OCI-M2 (cell line): Measurements from ENCODE around the gene SORCS2.

ENCODE experiments used
- DNase-seq: peaks from one replicate; lab custom pipeline; 2025; ENCODE audit not compliant: unreplicated experiment; lab: John Stamatoyannopoulos, UW

Gene SORCS2

GRCh38 chr4:7241597-7242125, 49.3 kb downstream of the SORCS2 start:
- no peak for DNase-seq

- DNase-seq = no peak
Measured at GRCh38 chr4:7242766-7243165, 50.4 kb downstream of the SORCS2 start.

GRCh38 chr4:7243609-7244330, 51.4 kb downstream of the SORCS2 start:
- DNase-seq = no peak

DNA sequence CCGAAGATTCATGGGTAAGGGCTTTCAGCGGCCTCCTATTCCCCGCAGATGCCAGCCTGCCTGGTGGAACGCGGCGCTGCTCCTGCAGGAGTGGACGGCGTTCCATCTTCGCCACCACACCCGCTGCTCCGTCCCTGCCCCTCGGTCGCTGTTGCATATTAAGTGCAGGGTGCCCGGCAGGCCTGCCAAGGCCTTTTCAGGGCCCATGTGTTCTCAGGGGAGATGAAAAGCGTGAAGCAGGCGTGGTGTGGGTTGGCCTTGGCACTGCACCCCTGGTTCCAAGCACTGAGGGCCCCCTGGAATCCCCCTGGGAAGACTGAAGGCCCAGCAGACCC, 52.0 kb downstream of the SORCS2 start:
- no peak for DNase-seq

DNA sequence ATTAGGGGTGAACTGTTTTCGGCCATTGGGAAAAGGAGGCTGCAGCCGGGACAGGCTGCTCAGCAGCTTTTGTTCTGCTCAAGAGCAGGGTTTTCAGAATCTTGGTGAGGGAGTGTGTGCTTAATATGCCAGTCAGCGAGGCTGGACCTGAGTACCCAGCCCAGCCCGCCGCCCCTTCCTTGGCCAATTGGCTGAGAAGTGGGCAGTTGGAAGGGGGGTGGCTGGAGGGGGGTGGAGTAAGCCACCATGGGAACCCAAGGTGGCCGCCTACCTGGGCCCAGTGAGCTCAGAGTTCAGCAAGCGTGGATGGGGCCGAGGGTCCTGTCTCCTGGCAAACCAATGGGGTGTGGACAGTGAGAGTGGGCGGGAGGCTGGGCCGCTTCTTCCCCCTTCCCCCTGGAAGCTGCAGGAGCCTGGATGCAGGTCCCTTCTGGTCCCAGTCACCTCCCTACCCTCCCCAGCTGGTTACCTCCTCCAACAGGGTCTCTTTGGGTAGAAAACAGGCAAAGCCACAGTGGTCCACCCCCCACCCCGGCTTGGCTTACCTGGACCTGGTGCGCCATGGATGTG, 52.5 kb downstream of the SORCS2 start:
- DNase-seq = no peak

GRCh38 chr4:7247521-7247920, 55.2 kb downstream of the SORCS2 start:
- DNase-seq = no peak

DNA sequence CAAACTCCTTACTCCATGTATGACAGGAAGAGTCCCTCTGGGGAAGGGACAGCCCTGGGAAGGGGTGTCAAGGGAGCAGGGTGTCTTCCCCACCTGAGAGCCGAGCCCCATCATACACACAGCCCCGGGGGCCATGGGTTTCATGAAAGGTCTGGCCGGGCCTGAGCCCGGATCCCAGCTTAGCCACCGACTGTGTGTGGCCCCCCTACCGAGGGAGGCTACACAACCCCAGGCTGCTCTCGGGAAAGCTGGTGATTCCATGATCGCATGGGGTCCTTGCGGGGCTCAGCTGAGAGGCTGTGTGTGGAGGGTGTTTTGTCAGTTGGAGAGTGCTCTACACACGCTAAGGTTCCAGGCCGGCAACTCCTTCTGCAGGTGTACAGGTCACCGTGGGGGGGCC, 55.6 kb downstream of the SORCS2 start:
- DNase-seq = no peak

DNA sequence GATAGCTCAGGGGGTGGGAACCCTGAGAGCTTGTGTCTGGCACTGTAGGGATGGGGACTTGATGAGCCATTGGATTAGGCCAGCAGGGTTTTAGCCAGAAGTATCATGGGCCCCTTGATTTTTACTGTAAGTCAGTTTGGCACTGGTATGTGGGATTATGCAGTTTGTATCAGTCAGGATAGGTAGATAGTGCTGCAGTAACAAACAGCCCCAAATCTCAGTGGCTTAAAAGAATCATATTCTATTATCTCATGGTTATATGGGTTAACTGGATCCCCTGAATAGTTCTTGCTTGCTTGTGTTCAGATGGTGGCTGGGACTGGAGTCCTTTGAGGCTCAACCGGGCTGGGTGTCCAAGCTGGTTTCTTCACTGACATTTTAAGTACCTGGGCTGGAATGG, 56.5 kb downstream of the SORCS2 start:
- DNase-seq = no peak

GRCh38 chr4:7251321-7251720, 59.0 kb downstream of the SORCS2 start:
- DNase-seq = no peak

- DNase-seq = no peak
Measured at GRCh38 chr4:7252051-7252450, 59.7 kb downstream of the SORCS2 start.

DNA sequence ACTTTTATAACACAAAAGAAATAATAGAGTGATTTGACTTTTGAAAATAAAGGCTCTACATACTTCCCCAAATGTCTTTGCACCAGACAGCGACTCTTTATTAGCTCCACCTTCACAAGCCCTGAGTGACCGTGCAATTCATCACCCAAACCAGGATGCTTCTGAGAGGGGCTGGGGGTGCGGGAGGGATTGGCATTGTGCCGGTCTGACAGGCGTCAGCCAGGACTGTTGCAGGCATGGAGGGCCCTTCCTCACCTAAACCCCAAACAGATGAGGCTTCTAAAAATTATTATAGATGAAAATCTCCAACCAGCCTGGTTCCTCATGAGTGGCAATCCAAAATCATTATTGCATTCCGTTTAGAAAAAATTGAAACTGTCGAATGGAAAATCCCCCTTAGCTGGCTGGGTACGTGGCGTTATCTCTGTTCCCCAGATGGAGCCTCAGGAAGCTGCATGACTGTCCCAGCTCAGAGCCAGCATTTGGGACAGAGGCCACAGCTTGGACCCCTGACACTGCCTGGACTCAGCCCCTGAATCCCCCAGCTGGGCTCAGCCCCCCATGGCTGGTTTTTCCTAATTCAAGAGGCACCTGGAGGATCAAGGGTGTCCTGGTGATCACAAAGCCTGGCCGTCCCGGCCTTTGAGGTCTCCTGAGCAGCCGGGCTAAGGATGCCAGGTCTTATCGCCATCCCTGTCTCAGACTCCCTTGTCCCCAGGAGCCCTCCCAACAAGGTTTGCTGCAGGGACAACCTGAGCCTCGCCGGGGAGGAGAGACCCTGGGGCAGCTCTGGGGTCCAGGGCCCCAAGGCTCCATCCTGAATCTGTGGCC, 60.4 kb downstream of the SORCS2 start:
- no peak for DNase-seq

GRCh38 chr4:7253341-7253700, 61.0 kb downstream of the SORCS2 start:
- DNase-seq = no peak

- no peak for DNase-seq
Measured at GRCh38 chr4:7253837-7254236, 61.5 kb downstream of the SORCS2 start.

DNA sequence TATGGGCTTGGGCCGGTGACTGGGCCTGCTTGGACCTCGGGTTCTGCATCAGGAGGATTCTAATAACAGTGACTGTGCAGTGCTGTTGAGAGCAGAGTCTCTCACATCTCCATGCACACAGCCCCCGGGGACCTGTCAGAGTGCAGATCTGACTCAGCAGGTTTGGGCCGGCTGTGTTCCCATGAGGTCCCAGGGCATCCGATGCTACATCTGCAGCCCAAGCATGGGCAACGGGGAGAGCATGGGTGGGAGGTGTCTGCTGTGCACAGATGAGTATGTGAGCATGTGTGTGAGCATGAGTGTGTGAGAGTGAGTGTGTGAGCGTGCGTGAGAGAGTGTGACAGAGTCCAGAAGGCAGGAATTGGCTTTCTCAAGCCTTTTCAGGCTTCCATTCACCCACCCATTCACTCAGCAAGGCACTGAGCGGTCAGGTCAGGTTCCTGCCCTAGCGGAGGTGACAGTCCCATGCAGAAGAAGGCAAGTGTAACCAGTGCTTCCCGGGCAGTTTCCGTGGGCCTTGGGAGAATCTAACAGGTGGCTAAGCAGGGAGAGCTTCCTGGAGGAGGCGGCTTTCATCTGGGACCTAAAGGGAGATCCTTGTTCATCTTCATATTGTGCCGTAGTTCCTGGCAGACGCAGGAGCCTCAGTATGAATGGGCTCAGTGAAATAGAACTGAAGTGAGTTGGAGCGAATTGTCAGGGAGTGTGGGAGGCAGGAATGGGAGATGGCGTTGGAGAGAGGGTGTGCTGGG, 62.6 kb downstream of the SORCS2 start:
- DNase-seq = no peak

GRCh38 chr4:7255488-7255881, 63.1 kb downstream of the SORCS2 start:
- DNase-seq = no peak

DNA sequence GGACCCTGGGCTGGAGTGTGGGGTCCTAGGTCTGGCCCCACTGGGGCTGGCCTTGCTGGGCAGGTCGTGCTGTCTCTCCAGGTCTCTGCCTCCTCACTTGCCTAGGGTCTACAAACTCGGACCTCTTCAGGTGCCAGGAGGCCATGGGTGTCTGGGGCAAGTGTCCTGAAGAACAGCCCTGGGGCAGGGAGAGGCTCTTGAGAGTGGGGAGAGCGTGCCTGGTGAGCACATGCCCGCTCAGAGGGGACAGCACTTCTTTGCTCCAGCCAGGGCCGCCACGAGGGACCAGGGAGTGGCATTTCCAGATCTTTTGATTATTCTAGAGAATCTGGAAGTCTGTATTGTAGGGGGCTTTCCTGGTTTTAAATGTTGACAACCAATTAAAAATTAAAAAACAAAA, 63.7 kb downstream of the SORCS2 start:
- no peak for DNase-seq

DNA sequence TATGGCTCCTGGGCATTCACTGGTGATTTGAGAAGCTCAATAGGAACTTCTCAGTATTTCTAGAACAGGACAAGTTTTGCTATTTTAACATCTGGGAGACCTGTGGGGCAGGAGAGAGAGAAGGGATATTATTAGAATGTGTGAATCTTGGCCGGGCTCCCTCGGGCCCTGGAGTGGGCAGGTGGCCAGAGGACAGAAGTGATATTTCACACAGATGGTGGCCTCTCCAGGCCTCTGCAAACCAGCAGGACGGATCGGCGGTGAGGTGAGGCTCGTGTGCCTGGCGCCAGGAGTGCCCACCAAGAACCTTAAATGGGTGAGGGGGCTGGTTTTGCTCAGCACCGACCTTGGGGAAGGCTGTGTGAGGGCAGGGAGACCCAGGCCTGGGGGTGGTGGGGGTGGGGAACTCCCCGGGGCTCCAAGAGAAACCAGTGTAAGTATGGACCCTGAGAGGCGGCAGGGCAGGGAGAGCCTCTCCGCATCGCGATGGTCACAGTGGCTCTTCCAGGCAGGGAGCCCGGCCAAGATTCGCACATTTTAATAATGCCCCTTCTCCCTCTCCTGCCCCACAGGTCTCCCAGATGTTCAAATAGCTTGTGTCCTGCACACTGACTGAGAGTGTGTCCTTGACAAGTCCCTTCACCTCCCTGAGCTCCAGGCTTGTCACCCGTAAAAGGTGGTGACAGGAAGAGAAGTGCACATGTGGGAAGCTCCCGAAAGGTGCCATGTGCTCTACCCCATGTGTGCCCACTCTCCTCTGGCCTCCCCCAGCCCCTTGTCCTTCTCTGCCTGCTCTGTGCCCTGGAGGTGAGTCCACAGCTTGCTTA, 64.9 kb downstream of the SORCS2 start:
- no peak for DNase-seq

DNA sequence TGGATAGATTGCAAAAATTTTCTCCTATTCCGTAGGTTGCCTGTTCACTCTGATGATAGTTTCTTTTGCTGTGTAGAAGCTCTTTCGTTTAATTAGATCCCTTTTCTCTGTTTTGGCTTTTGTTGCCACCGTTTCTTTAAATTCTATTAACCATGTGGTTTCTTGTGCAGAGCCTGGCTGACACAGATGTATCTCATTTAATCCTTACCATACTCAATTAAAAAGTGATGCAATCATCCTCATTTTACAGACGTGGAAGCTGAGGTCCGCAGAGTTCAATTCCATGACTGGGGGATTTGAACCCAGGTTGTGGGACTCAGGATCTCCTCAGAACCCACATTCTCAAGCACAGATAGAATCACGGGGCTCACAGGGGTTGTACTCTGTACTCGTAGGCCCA, 66.7 kb downstream of the SORCS2 start:
- no peak for DNase-seq

GRCh38 chr4:7260569-7260968, 68.2 kb downstream of the SORCS2 start:
- DNase-seq = no peak

- DNase-seq = no peak
Measured at GRCh38 chr4:7261087-7261486, 68.7 kb downstream of the SORCS2 start.

DNA sequence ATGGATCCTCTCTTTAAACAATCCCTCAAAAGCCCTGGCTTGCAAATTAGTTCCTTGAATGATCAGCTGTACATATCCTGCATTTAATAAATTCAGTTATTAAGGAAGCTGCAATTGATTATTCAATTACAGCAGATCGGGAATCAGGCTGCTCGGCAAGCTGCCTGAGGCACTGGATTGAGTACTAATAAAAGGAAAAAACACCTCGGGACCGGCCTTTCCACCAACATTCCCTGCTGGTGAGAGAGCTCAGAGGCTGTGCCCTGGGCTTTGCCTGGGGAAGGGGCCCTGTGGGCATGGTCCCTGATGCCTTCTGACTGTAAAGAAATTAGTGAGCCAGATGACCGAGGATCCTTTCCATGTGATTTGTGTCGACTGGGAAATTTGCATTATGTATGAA, 69.2 kb downstream of the SORCS2 start:
- DNase-seq = no peak
